Fibroblast of lung (primary cell): ENCODE results near the gene S100A3.

ENCODE experiments used
- EZH2 ChIP-seq: IDR thresholded peaks from 2 replicates; pipeline ENCODE4 v1.5.1; 2012; ENCODE audit warnings: low read length, control low read depth, mild to moderate bottlenecking; ENCODE audit errors: missing control alignments
- TF ChIP-seq, protein P1 (sequence below), 2 donors: IDR thresholded peaks in 1 of 2; conservative IDR thresholded peaks in 1 of 2; 1 replicate in 1 of 2; 2 replicates in 1 of 2; pipeline ENCODE4 v1.5.1; 2011 to 2012; ENCODE audit warnings: low read length in 2 of 2, control low read depth in 1 of 2, inconsistent platforms in 1 of 2, low read depth in 1 of 2, mild to moderate bottlenecking in 1 of 2

- TF ChIP-seq, protein P1, sequence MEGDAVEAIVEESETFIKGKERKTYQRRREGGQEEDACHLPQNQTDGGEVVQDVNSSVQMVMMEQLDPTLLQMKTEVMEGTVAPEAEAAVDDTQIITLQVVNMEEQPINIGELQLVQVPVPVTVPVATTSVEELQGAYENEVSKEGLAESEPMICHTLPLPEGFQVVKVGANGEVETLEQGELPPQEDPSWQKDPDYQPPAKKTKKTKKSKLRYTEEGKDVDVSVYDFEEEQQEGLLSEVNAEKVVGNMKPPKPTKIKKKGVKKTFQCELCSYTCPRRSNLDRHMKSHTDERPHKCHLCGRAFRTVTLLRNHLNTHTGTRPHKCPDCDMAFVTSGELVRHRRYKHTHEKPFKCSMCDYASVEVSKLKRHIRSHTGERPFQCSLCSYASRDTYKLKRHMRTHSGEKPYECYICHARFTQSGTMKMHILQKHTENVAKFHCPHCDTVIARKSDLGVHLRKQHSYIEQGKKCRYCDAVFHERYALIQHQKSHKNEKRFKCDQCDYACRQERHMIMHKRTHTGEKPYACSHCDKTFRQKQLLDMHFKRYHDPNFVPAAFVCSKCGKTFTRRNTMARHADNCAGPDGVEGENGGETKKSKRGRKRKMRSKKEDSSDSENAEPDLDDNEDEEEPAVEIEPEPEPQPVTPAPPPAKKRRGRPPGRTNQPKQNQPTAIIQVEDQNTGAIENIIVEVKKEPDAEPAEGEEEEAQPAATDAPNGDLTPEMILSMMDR (conservative IDR thresholded peaks at IDR 0.05 in 1 of 2, IDR thresholded peaks at IDR 0.05 in 1 of 2; ENCODE audit: low read depth in 1 of 2, low read length in 2 of 2), result no peak
- no peak for TF ChIP-seq EZH2
These were observed 12.2 kb downstream of the S100A3 start for GRCh38 chr1:153536671-153537375.
